Smooth muscle cell (in vitro differentiated cells): ENCODE results near the gene SYT17. TPM values are rescaled to one million over a fixed set of nuclear protein-coding genes. Genes with fewer than 3 reads are reported as not detected.

Source experiments
- DNase-seq: peaks from one replicate; lab custom pipeline; 2025; ENCODE audit not compliant: unreplicated experiment; lab: John Stamatoyannopoulos, UW
- H2AFZ ChIP-seq: fragments of 200-600 bp; sonication (generic); 2 replicates; pipeline ENCODE4 v1.6.0; 2016; ENCODE audit warnings: antibody characterized with exemption, low read depth, mild to moderate bottlenecking
- H3F3A ChIP-seq: fragments of 200-600 bp; sonication (generic); 2 replicates; pipeline ENCODE4 v1.6.0; 2017; ENCODE audit warnings: antibody characterized with exemption, low read depth
- H3K27ac ChIP-seq: fragments of 200-600 bp; sonication (generic); 2 replicates; pipeline ENCODE4 v1.5.1; 2016; ENCODE audit warnings: low read depth, mild to moderate bottlenecking
- H3K27me3 ChIP-seq: fragments of 200-600 bp; sonication (generic); 2 replicates; pipeline ENCODE4 v1.6.1; 2016; ENCODE audit warnings: low read depth, mild to moderate bottlenecking
- H3K36me3 ChIP-seq: fragments of 200-600 bp; sonication (generic); 2 replicates; pipeline ENCODE4 v1.5.1; 2016; ENCODE audit warnings: low read depth
- H3K4me1 ChIP-seq: fragments of 200-600 bp; sonication (generic); 2 replicates; pipeline ENCODE4 v1.5.1; 2016; ENCODE audit warnings: low read depth
- H3K4me2 ChIP-seq: fragments of 200-600 bp; sonication (generic); 2 replicates; pipeline ENCODE4 v1.6.0; 2016; ENCODE audit warnings: mild to moderate bottlenecking
- H3K4me3 ChIP-seq: fragments of 200-600 bp; sonication (generic); 2 replicates; pipeline ENCODE4 v1.5.1; 2016; ENCODE audit warnings: mild to moderate bottlenecking
- H3K79me2 ChIP-seq: fragments of 200-600 bp; sonication (generic); 2 replicates; pipeline ENCODE4 v1.6.0; 2016; ENCODE audit warnings: low read depth, mild to moderate bottlenecking
- H3K9ac ChIP-seq: fragments of 200-600 bp; sonication (generic); 2 replicates; pipeline ENCODE4 v1.6.0; 2016; ENCODE audit warnings: low read depth
- H3K9me3 ChIP-seq: fragments of 200-600 bp; sonication (generic); replicated peaks from 2 replicates; pipeline ENCODE4 v1.5.1; 2016; ENCODE audit warnings: low read depth
- H4K20me1 ChIP-seq: fragments of 200-600 bp; sonication (generic); 2 replicates; pipeline ENCODE4 v1.6.0; 2016; ENCODE audit warnings: low read depth
- WGBS: methylation state at CpG from one replicate; pipeline ENCODE4 v1.1.7; 2016; ENCODE audit warnings: low lambda C conversion rate; 5-methylcytosine and 5-hydroxymethylcytosine counted together
- polyA plus RNA-seq: library from polyadenylated mRNA; unstranded; fragments of >200 nt; fragmentation: Nextera tagmentation; extraction: Ambion mirVana; gene quantifications from 2 replicates; pipeline ENCODE4 v1.2.1, GENCODE V29; 2016
- total RNA-seq: library from RNA; depleted of rRNA; stranded (reverse); fragments of >200 nt; gene quantifications from 2 replicates; pipeline ENCODE4 v1.2.3, GENCODE V29; 2014
- TF ChIP-seq, protein P1 (sequence below): fragments of 200-600 bp; sonication (generic); IDR thresholded peaks from 2 replicates; pipeline ENCODE4 v1.5.1; 2017; ENCODE audit warnings: borderline replicate concordance, mild to moderate bottlenecking, antibody characterized with exemption; ENCODE audit not compliant: insufficient read depth, poor library complexity, severe bottlenecking

Gene SYT17
- total and polyA plus RNA-seq, 2 experiments from 2014 or later: 2.0 to 3.9 TPM

GRCh38 chr16:19169082-19169639 is 1.1 kb downstream of the SYT17 start:
- Histone ChIP-seq H3K9ac (no peak overlapping the region), H3K79me2 (no peaks in the 10 kb centered on the region), H3K36me3 (no peaks in the 10 kb centered on the region), H4K20me1 (no peaks in the 10 kb centered on the region), H3F3A (no peaks in the 10 kb centered on the region), H2AFZ (peak overlapping the region; percentile 86), H3K4me1 (peaks cover 8% of the 10 kb centered on the region), H3K4me3 (peak overlapping the region; percentile 70), H3K27ac (no peak overlapping the region), H3K27me3 (no peaks in the 10 kb centered on the region), H3K4me2 (peak overlapping the region; percentile 97), H3K9me3 (no peaks in the 10 kb centered on the region)
- 23% methylated on average over 19 of the region's 19 CpGs for WGBS
- no peak for DNase-seq
- TF ChIP-seq, protein P1, sequence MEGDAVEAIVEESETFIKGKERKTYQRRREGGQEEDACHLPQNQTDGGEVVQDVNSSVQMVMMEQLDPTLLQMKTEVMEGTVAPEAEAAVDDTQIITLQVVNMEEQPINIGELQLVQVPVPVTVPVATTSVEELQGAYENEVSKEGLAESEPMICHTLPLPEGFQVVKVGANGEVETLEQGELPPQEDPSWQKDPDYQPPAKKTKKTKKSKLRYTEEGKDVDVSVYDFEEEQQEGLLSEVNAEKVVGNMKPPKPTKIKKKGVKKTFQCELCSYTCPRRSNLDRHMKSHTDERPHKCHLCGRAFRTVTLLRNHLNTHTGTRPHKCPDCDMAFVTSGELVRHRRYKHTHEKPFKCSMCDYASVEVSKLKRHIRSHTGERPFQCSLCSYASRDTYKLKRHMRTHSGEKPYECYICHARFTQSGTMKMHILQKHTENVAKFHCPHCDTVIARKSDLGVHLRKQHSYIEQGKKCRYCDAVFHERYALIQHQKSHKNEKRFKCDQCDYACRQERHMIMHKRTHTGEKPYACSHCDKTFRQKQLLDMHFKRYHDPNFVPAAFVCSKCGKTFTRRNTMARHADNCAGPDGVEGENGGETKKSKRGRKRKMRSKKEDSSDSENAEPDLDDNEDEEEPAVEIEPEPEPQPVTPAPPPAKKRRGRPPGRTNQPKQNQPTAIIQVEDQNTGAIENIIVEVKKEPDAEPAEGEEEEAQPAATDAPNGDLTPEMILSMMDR: no peak

GRCh38 chr16:19170043-19170655 is 2.1 kb downstream of the SYT17 start:
- H3K27ac ChIP-seq: no peak overlapping the region
- no peak for DNase-seq
- H3K9ac ChIP-seq: no peak overlapping the region
- peaks cover 8% of the 10 kb centered on the region for H3K4me1 ChIP-seq
- TF ChIP-seq, protein P1: no peak
- no peaks in the 10 kb centered on the region for H3K9me3 ChIP-seq
- no peaks in the 10 kb centered on the region for H3F3A ChIP-seq
- H3K79me2 ChIP-seq: no peaks in the 10 kb centered on the region
- no peak overlapping the region for H3K4me2 ChIP-seq
- no peaks in the 10 kb centered on the region for H4K20me1 ChIP-seq
- no peak overlapping the region for H3K4me3 ChIP-seq
- no peaks in the 10 kb centered on the region for H3K36me3 ChIP-seq
- no peaks in the 10 kb centered on the region for H3K27me3 ChIP-seq
- WGBS: 92% methylated on average over 7 of the region's 7 CpGs
- H2AFZ ChIP-seq: no peak overlapping the region

DNA sequence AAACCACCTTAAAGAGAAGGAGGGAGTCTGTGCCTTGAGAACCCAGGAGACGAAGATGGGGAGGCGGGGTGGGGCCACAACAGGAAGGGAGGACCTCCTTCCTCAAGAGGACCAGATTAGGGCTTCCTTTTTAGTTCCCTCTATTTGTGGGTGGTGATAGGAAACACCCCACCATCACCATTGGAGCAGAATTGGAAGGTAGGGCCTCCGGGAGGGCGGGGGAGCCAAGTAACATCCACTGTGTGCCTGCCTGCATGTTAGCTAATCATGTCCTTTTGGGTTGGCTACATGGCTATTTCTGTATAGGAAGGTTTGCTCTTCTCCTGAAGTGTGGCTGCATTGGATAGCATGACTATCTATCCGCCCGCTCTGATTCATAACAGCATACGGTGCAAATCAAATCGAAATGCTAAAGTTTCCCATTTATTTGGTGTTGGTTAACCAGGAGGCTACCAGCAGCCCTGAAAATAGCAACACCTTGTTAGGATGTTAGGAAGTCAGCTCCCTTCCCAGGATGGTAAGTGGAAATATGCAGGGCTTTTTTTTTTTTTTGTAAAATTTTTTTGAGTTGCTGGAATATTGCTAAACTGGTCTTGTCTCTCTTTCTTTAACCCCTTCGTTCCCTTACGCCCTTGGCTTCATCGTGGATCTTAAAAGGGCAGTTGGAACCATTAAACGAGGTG is 4.2 kb downstream of the SYT17 start:
- WGBS: 94% methylated on average over 12 of the region's 12 CpGs
- Histone ChIP-seq H3K9ac (no peak overlapping the region), H3F3A (no peaks in the 10 kb centered on the region), H3K4me3 (no peak overlapping the region), H3K4me2 (no peak overlapping the region), H3K27ac (no peak overlapping the region), H3K79me2 (no peaks in the 10 kb centered on the region), H3K36me3 (no peaks in the 10 kb centered on the region), H3K4me1 (peaks cover 8% of the 10 kb centered on the region), H2AFZ (no peak overlapping the region), H3K9me3 (no peaks in the 10 kb centered on the region), H3K27me3 (no peaks in the 10 kb centered on the region), H4K20me1 (no peaks in the 10 kb centered on the region)
- TF ChIP-seq, protein P1: no peak
- DNase-seq: no peak
